Femur (tissue), 1 donor: ENCODE data around the gene GLT8D2.
A peak's percentile ranks its signal among the peaks of the same experiment; 100 is the strongest.

Experiments used
- DNase-seq: peaks from one replicate; pipeline ENCODE4 v3.0.0-alpha.2; 2017

Gene GLT8D2

DNA sequence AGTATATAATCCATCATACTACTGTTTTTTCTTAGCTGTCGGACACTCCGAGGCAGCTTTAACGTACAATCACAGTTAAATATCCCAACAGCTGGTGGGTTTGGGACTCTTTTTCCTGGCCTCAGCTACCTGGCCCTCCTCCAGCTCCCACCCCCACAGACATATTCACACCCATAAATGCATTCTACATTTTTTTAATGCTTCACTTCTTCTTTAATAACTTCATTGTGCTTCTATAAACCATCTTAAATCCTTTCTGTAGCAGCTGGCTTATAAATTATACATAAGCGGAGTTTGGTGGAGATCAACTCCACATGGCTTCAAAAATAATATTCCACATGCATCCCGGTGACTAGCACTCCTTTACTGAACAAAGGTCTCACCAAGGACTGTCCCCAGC lies 51.0 kb downstream of the GLT8D2 start:
- peak; percentile 65 for DNase-seq

DNA sequence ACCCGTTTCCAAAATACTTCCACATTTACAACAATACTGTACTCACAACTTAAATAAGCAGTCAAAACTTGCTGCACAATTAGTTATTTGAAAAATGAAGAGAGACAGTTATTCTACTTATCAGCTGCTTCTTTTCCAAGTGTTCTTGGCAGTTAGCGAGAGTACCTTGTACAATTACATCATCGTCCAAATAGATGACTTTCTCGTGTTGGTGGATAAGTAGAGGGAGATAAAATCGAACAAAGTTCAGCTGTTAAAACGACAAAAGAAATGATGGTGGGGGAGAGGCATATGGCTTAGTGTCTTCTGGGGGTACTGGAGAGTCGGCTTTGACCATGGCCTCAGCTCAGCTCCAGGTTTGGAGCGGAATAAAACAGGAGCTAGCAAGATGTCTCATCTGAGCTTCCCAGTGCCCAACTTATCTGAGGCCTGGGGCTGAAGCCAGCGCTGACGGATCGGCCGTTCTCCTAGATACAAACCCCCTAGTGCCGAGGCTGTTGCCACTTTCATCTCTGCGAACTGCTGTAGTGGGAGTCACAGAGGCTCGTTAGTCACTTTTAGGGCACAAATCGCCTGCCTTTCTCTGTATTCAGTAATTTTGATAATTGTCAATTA lies 52.6 kb downstream of the GLT8D2 start:
- DNase-seq, result no peak

- DNase-seq, result no peak
These were observed 53.4 kb downstream of the GLT8D2 start for GRCh38 chr12:103996595-103996994.

- peak; percentile 55 for DNase-seq
These were observed 55.8 kb downstream of the GLT8D2 start for GRCh38 chr12:103994235-103994634.

- DNase-seq, result no peak
These were observed 63.2 kb downstream of the GLT8D2 start for GRCh38 chr12:103986829-103987228.

DNA sequence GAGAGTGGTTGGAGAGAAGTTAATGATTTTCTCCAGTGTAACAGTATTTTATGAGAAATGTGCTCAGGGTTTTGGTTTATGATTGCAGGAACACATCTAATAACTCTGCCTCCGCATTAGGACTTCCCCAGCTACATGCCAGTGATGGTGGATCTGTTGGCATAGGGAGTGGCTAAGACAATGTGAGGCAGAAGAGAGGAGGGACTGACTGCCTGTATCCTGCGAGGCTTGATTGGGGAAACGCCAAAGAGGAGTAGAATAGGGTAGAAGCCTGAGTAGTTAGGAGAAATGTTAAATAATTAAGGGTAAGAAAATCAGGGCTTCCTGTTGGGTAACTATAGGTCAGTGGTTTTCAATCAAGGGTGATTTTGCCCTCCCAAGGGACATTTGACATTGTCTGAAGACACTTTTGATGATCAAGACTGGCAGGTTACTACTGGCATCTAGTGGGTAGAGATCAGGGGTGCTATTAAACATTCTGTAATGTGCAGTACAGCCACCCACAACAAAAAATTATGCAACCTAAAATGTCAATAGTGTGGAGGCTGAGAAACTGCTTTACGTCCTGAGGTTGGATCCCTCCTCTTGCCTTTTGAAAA lies 71.5 kb downstream of the GLT8D2 start:
- DNase-seq, result no peak

DNA sequence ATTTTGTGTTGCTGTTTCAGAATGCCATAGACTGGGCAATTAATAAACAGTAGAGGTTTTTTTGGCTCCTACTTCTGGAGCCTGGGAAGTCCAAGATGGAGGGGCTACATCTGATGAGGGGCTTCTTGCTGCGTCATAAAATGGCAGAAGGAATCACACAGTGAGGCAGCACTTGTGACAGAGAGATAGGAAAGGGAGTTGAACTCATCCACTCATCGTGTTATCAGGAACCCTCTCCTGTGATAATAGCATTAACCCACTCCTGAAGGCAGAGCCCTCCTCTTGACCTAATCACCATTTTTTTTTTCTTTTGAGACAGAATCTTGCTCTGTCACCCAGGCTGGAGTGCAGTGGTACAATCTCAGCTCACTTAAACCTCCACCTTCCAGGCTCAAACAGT lies 74.6 kb downstream of the GLT8D2 start:
- no peak for DNase-seq

DNA sequence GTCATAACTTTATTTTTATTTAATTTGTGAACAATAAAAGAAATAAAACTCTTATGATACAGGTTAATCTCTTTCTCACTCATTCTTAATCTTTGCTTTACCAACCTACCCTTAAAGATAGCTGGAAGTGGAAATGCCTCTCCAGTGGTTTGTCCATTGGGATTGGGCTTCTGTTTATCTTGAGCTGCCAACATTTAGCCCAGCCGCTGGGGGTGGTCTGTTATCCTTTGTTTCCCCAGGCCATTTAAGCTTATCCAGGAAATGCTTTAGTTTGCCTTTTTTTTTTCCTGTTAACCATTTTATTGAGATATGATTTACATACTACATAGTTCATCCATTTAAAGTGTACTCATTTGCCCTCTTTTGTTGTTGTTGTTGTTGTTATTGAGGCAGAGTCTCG lies 76.1 kb downstream of the GLT8D2 start:
- no peak for DNase-seq

DNA sequence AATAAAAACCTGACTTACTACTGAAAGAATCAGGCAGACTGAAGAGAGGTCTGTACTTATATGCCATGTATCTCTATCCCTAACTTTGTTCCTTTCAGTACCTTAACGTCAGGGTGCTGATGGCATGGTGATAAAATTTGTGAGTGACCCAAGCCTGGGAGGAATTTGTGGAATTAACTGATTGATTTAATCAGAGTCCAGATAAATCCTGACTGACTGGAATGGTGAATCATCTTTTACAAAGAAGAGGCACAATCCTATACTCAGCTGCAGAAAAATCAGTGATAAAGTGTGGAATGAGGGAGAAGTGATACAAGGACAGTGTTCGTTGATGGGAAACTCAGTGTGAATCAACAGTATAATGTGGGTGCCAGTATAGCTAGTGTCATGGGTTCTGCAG lies 80.6 kb downstream of the GLT8D2 start:
- no peak for DNase-seq

GRCh38 chr12:103966736-103967135 lies 83.3 kb downstream of the GLT8D2 start:
- DNase-seq, result no peak

GRCh38 chr12:103965590-103966504 lies 84.1 kb downstream of the GLT8D2 start, which contains the start of gene TDG:
Gene TDG (plus strand): TSS chr12:103965872. CDS start chr12:103966038, 166 bp downstream.
- DNase-seq, result peak; percentile 99

DNA sequence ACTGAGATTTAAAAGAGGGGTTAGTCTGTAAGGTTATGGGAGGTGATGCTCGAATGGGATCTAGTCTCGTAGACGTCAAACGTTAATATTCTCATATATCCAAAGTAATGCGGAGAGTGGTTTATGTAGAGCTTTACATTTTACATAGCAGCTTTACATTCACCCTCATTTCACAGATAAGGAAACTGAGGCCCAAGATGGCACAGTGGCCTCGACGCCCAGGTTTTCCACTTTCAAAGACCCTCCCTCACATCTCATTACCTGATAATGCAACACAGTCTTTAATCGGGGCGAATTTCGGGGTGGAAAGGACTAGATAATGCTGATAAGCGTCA lies 84.8 kb downstream of the GLT8D2 start:
- DNase-seq, result no peak

- DNase-seq, result no peak
These were observed 85.2 kb downstream of the GLT8D2 start for GRCh38 chr12:103964805-103965204.

DNA sequence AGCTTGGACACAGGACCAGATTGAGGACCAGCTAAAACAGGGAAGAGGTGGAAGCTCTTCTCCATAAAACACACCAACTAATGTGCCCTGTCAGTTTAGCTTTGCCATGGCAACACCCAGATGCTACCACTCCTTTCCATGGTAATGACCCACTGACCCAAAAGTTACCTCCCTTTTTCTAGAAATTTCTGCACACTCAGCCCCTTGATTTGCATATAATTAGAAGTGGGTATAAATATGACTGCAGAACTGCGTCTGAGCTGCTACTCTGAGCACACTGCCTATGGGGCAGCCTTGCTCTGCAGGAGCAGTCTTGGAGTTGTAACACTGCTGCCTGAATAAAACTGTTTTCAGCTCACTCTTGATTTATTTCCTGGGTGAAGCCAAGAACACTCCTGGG lies 87.5 kb downstream of the GLT8D2 start:
- DNase-seq, result no peak

DNA sequence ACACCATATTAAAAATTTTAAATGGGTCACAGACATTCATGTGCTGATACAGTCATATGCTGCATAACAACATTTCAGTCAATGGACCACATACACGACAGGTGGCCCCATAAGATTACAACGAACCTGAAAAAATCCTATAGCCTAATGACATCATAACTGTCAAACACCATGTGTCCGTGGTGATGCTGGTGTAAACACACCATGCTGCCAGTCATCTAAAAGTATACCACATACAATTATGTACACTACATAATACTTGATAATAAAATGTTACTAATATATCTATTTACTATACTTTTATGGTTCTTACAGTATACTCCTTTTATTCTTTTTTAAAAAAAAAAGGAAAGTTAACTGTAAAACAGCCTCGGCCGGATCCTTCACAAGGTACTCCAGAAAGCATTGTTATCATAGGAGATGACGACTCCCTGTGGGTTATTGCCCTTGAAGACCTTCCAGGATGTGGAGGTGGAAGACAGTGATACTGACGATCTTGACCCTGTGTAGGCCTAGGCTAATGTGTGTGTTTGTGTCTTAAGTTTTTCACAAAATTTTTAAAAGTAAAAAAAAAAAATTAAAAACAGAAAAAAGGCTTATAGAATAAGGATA lies 89.3 kb downstream of the GLT8D2 start:
- no peak for DNase-seq

DNA sequence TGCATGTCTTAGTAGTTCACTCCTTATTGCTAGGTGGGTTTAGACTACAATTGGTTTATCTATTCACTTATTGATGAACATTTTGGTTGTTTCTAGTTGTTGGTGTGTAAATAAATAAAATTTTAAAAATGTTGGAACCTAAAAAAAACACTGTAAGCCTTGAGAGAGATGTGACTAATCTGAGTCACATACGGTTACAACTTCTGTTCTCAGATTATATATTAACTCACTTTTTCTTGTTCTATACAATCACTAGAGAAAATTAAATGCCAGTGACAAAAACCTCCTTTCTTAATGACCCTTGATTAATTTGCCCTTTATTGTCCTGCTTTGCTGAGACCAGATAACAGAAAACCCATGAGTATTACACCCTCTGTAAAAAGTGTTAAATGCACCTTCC lies 91.4 kb downstream of the GLT8D2 start:
- DNase-seq, result no peak

DNA sequence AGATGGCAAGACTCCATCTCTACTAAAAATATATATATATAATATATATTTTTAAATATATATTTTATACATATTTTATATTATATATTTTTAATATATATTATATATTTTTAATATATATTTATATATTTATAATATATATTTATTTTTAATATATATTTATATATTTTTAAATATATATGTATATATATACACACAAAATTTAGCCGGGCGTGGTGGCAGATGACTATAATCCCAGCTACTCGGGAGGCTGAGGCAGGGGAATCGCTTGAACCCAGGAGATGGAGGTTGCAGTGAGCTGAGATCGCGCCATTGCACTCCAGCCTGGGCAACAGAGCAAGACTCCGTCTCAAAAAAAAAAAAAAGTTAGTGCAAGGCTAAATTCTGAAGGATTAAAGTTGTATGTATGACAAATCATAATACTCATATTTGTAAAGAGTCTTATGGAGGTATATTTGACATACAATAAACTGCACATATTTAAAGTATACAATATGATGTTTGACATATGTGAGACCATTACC lies 92.1 kb downstream of the GLT8D2 start:
- DNase-seq, result no peak

DNA sequence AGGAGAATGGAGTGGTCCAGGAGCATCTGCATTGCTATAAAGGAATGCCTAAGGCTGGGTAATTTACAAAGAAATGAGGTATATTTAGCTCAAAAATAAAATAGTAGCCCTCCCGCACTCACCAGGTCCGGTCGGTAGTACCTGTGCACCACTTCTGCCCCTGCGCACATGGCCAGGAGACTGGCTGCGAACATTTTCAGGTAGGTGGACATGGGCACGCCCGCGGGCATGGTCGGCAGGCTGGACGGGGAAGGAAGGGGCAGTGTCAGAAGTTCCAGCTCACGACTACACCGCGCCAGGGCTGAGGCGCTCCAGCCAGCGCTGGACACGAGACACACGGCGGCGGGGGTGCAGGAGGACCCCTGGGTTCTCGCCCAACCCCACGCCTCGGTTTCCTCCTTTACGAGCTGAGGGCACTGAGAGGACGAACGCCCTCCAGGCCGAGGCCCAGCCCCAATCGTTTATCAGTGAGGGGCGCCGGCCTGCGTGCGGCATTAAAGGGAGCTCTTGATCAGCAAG lies 93.4 kb downstream of the GLT8D2 start:
- no peak for DNase-seq

- DNase-seq, result no peak
These were observed 94.0 kb downstream of the GLT8D2 start for GRCh38 chr12:103955811-103956508.

DNA sequence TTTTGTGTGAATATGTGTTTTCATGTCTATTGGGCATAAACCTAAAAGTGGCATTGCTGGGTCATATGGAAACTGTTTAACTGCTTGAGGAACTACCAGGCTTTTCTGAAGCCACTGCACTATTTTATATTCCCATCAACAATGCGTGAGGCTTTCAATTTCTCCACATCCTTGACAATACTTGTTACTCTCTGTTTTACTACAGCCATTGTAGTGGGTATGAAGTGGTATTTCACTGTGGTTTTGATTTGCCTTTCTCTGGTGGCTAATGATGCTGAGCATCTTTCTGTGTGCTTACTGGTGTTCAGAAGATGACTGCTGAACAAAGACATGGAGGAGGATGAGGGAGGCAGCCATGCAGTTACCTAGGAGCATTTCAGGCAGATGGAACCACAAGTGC lies 97.5 kb downstream of the GLT8D2 start:
- no peak for DNase-seq

GRCh38 chr12:103948746-103949406 lies 101.1 kb downstream of the GLT8D2 start:
- DNase-seq, result no peak
